Left renal pelvis (tissue), 4 donors: Measurements from ENCODE around the gene PCNT. TPM values are rescaled to one million over a fixed set of nuclear protein-coding genes. Genes with fewer than 3 reads are reported as not detected.

Experiments
- DNase-seq, 4 donors: peaks; one replicate each; pipeline ENCODE4 v3.0.0-alpha.2; 2013; ENCODE audit warnings: low read depth in 4 of 4, low spot score in 3 of 4
- polyA plus RNA-seq, 4 donors: library from polyadenylated mRNA; unstranded; fragments of 120-200 nt; gene quantifications; one replicate each; pipeline ENCODE4 v1.2.1, GENCODE V29; 2013; ENCODE audit not compliant: insufficient read length in 4 of 4

The PCNT gene
- polyA plus RNA-seq, 4 donors: 25.5 to 43.2 (median 33.0) TPM

- no peak for DNase-seq
Observed at GRCh38 chr21:46471514-46471913, 147.6 kb downstream of the PCNT start.

- no peak for DNase-seq
Observed at GRCh38 chr21:46472246-46472645, 148.3 kb downstream of the PCNT start.

GRCh38 chr21:46474382-46474781 lies 150.4 kb downstream of the PCNT start:
- DNase-seq: no peak

- DNase-seq: no peak
Observed at GRCh38 chr21:46475296-46475695, 151.3 kb downstream of the PCNT start.

- no peak for DNase-seq
Observed at GRCh38 chr21:46477765-46478164, 153.8 kb downstream of the PCNT start.

- no peak for DNase-seq
Observed at GRCh38 chr21:46478910-46479309, 155.0 kb downstream of the PCNT start.

GRCh38 chr21:46480466-46480865 lies 156.5 kb downstream of the PCNT start:
- no peak for DNase-seq

- no peak for DNase-seq
Observed at GRCh38 chr21:46482225-46482845, 158.4 kb downstream of the PCNT start.

GRCh38 chr21:46482846-46483231 lies 158.9 kb downstream of the PCNT start:
- DNase-seq: no peak

- DNase-seq: no peak
Observed at GRCh38 chr21:46483300-46484295, 159.6 kb downstream of the PCNT start.

- no peak for DNase-seq
Observed at GRCh38 chr21:46486481-46487126, 162.6 kb downstream of the PCNT start.

GRCh38 chr21:46489162-46489663 lies 165.3 kb downstream of the PCNT start:
- no peak for DNase-seq

GRCh38 chr21:46489800-46490199 lies 165.8 kb downstream of the PCNT start:
- no peak for DNase-seq

GRCh38 chr21:46491553-46491952 lies 167.6 kb downstream of the PCNT start:
- DNase-seq: no peak

- DNase-seq: no peak
Observed at GRCh38 chr21:46492851-46493250, 168.9 kb downstream of the PCNT start.

- DNase-seq: no peak
Observed at GRCh38 chr21:46493828-46494227, 169.9 kb downstream of the PCNT start.

Other genes with a start within 250 kb of the PCNT start
- gene COL6A2, start 226.0 kb upstream of the PCNT start, polyA plus RNA-seq: 1,000 to 10,000 TPM in 1 of 4 donors, 100 to 1,000 TPM in 3; 205 to 1,137 (median 238) TPM
- gene FTCD, start 168.6 kb upstream of the PCNT start, polyA plus RNA-seq: 10 to 100 TPM in 3 of 4 donors, 1 to 10 TPM in 1; 2.9 to 46.9 (median 21.8) TPM
- 10 to 100 TPM in 3 of 4 donors, 1 to 10 TPM in 1; 5.9 to 15.6 (median 12.5) TPM for gene SPATC1L, start 139.7 kb upstream of the PCNT start, polyA plus RNA-seq
- gene LSS, start 95.4 kb upstream of the PCNT start, polyA plus RNA-seq: 10 to 100 TPM; 25.9 to 54.0 (median 32.2) TPM
- 100 to 1,000 TPM in 1 of 4 donors, 10 to 100 TPM in 3; 65.3 to 106 (median 73.4) TPM for gene MCM3AP, start 38.5 kb upstream of the PCNT start, polyA plus RNA-seq
- 10 to 100 TPM; 18.0 to 23.6 (median 21.4) TPM for gene YBEY, start 37.8 kb upstream of the PCNT start, polyA plus RNA-seq
- 10 to 100 TPM in 2 of 4 donors, 1 to 10 TPM in 2; 7.8 to 23.4 (median 10.0) TPM for gene C21orf58, start 286 bp upstream of the PCNT start, polyA plus RNA-seq
- 10 to 100 TPM; 24.3 to 49.8 (median 33.6) TPM for gene DIP2A, start 134.7 kb downstream of the PCNT start, polyA plus RNA-seq